ENCODE measurements around the gene TMEM39B.
"Not testable (repeated sequence)": the region's sequence is repeated elsewhere in the genome, so short reads cannot be mapped to it uniquely, and the experiment has no call there.

The TMEM39B gene

DNA sequence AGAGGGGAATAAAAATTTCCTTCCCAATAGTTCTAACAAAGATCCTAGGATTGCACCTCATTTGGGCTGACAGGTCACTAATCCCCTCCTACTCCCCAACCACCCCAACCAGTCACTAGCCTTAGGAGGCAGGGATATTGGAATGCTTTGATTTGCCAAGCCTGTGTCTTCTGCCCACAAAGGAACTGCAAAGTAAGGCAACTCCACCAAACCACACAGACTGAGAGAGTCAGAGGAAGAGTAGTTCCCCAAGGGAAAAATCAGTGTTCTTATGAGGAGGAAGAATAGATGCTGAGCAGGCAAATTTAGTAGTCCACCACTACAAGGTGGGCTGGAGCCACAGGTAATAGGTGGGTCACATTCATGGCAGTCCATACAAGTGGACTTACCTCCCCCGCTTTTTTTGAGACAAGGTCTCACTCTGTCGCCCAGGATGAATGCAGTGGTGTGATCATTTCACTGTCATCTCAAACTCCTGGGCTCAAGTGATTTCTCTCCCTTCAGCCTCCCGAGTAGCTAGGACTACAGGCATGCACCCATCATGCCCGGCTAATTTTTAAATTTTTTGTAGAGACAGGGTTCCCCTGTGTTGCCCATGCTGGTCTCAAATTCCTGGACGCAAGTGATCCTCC lies 3.7 kb upstream of the TMEM39B start:
- DNase-seq (ENCODE audit: low read depth, low spot score), result no peak

GRCh38 chr1:32071758-32072621 lies 749 bp upstream of the TMEM39B start:
- DNase-seq (ENCODE audit: low read depth, low spot score), result no peak

DNA sequence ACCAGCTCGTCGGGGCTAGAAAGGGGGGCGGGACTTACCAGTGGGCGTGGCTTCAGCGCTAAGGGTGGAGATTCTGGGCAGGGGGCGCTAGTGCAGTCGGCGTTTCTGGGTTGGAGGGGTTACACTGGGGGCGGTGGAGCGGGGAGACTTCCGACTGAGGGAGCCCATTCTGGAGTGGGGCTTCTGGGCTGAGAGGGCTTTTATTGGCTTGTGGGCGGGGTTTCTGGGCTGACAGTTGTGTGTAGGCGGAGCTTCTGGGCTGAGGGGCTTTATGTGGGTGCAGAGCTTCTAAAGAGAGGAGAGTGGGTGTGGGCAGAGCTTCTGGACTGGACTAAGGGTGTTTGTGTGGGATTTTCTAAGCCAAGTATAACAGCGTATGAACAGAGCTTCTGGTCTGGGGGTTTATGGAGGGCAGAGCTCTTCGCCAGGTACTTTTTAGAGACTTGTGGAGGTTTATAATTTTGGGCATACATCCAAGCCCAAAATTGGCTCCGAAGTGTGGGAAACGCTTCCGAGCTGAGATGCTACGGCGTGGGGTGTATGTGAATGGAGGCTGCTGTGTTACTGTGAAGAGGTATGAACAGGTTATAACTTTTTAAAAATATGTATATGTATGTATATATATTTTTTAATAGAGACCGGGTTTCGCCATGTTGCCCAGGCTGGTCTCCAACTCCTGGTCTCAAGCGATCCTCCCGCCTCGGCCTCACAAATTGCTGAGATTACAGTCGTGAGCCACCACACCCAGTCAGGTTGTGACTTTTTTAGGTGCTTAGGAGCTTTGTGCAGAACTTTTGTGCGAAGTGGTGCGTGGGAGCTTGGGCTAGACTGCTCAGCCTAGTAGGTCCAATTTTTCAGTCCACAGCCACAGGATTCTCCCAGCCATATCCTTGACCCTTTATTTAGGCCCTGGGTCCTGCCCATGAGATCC lies 825 bp downstream of the TMEM39B start:
- no peak for DNase-seq (ENCODE audit: low read depth, low spot score)

GRCh38 chr1:32074841-32075240 lies 2.1 kb downstream of the TMEM39B start:
- DNase-seq (ENCODE audit: low read depth, low spot score), result no peak

GRCh38 chr1:32077451-32077850 lies 4.7 kb downstream of the TMEM39B start:
- no peak for DNase-seq (ENCODE audit: low read depth, low spot score)

DNA sequence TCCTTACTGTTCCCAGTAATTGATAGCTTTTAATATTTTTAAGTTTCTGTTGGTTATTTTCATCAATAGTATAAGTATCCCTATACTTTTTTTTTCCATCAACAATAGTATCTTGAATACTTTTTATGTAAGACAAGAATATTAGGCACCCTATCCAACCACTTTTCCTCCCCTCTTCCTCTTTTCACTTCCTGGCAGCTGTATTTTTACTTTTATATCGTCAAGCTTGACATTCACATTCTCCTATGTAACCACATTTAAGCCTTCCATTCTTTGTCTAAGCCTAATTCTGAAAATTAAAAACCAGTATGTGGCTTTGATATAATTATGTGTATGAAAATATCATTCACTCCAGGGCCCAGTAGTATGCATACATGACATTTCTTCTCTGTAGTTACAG lies 9.3 kb downstream of the TMEM39B start:
- DNase-seq (ENCODE audit: low read depth, low spot score), result no peak

GRCh38 chr1:32086381-32086780 lies 13.6 kb downstream of the TMEM39B start:
- not testable (repeated sequence) for DNase-seq (ENCODE audit: low read depth, low spot score)

GRCh38 chr1:32091176-32091575 lies 18.4 kb downstream of the TMEM39B start:
- DNase-seq (ENCODE audit: low read depth, low spot score), result no peak

GRCh38 chr1:32091591-32091990 lies 18.9 kb downstream of the TMEM39B start:
- DNase-seq (ENCODE audit: low read depth, low spot score), result no peak

DNA sequence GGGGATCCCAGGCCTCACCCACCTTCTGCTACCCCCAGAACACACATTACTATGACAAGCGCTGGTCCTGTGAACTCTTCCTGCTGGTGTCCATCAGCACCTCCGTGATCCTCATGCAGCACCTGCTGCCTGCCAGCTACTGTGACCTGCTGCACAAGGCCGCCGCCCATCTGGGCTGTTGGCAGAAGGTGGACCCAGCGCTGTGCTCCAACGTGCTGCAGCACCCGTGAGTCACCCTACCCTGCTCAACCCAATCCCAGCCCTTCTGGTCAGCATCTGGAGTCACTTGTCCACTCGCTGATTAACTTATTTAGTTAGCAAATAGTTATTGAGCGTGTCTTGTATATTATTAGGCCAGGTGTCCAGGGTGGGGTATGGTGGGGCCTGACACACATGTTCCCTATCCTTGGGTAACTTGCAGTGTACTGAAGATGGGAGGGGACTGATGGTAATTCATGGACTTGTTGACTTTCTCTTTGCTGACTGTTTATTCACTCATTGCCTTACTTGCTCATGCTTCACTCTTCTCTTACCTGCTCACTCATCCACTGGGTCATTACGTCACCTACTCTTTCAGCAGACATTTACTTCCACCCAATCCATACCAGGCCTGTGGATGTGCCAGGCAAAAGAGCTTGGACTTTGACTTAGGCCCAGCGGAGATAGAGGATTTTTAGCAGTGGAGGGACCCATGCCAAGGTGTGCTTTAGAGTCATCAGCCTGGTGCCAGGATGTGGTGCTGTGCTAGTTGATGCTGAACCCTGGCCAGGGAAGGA lies 22.2 kb downstream of the TMEM39B start:
- DNase-seq (ENCODE audit: low read depth, low spot score), result no peak

DNA sequence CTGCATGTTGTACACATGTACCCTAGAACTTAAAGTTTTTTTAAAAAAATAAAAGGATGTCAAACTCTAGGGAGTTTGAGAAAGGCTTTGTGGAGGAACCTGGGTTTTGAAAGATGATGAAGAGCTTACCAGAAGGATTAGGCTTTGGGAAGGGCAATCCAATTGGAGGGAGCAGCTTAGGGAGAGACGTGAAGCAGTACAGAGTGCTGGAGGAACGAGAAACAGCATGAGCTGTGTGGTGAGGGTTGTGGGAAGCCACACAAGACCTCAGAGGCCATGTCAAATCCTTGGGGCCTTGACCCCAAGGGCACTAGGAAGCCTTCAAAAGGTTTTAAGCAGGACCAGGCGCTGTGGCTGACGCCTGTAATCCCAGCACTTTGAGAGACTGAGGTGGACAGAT lies 26.7 kb downstream of the TMEM39B start:
- no peak for DNase-seq (ENCODE audit: low read depth, low spot score)

DNA sequence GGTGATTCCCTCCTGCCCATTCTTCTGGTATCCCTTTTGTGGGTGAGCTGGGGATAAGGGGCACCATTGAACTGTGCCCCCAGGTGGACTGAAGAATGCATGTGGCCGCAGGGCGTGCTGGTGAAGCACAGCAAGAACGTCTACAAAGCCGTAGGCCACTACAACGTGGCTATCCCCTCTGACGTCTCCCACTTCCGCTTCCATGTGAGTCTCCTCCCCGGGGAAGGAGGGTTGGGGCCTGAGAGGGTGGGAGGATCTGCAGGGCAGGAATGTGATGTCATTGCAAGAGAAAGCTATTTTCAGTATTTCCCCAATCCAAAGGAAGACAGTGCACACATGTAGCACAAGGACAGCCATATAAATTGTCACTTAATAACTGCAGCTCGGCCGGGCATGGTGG lies 27.6 kb downstream of the TMEM39B start:
- no peak for DNase-seq (ENCODE audit: low read depth, low spot score)

DNA sequence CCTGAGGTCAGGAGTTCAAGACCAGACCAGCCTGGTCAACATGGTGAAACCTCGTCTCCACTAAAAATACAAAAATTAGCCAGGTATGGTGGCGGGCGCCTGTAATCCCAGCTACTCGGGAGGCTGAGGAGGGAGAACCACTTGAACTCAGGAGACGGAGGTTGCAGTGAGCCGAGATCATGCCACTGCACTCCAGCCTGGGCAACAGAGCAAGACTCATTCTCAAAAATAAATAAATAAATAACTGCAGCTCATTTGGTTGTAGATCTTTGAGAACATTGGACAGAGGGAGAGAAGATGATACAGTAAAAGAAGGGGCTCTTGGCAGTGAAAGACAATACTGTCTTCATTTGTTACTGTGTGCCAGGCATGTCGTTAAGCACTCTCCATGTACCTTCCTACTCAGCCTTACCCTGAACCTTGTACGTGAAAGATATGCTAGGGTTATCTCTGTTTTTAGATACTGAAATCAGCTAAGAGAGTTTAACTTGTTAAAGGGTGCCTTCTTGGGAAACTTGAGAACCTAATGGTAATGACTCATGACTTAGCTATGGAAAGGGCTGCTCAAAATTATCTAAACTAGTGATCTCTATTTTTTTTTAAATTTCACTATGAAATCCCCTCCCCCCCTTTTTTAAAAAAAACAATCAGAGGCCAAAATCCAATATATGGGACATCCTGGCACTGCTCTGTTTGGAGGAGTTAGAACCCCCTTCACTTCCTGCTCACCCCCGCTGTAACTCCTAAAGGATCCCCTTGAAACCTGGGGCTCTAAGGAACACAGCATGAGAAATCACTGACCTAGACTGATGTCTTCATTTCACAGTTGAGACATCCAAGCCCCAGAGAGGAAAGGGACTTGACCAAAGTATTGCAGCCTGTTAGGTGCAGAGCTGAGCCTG lies 28.3 kb downstream of the TMEM39B start:
- no peak for DNase-seq (ENCODE audit: low read depth, low spot score)

DNA sequence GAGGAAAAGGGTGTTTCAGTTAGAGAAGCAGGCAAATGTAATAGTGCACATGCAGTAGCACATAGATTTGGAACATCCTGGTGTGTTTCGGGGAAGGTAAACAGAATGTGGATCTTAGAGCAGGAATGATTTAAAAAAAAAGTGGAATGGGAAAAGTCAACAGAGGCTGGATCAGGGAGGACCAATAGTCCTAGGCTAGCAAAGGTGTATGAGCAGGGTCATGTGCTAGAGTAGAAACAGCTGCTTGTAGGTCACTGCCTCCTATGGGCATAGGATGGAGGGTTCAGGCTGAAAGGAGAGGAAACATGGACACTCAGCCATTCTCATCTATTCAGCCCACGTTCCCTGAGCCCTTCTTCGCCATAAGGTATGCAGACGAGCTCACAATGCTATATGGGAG lies 31.4 kb downstream of the TMEM39B start:
- no peak for DNase-seq (ENCODE audit: low read depth, low spot score)

GRCh38 chr1:32105338-32105737 lies 32.6 kb downstream of the TMEM39B start:
- no peak for DNase-seq (ENCODE audit: low read depth, low spot score)

GRCh38 chr1:32106663-32107275 lies 34.0 kb downstream of the TMEM39B start:
- DNase-seq (ENCODE audit: low read depth, low spot score), result no peak

- DNase-seq (ENCODE audit: low read depth, low spot score), result peak; percentile 84
Observed at GRCh38 chr1:32107742-32108661, 35.3 kb downstream of the TMEM39B start, which contains the start of gene KPNA6. TSS of gene KPNA6 (plus strand) at chr1:32108056. CDS start at chr1:32108131, 75 bp downstream.

GRCh38 chr1:32111040-32111623 lies 38.4 kb downstream of the TMEM39B start:
- no peak for DNase-seq (ENCODE audit: low read depth, low spot score)

Data from activated CD4-positive, CD25-positive, alpha-beta regulatory T cell treated with anti-CD3 and anti-CD28 coated beads, Interleukin-2, amount 50 U/mL, for 16 hours (primary cell).